Activated T-helper 2 cell treated with anti-CD3 and anti-CD28 coated beads, Interferon-gamma antibody, Interleukin-2, Interleukin-4, amounts not matched to agents 10 μg/mL and 5 μg/mL and 100 μg/mL, durations not matched to agents 14 hours and 24 hours and 36 hours (primary cell): ENCODE data around the gene UTP25. TPM values are rescaled to one million over a fixed set of nuclear protein-coding genes. Genes with fewer than 3 reads are reported as not detected.
"Not testable (repeated sequence)": the region's sequence is repeated elsewhere in the genome, so short reads cannot be mapped to it uniquely, and the experiment has no call there.

Source experiments
- DNase-seq: peaks from one replicate; pipeline ENCODE4 v3.0.0; 2021; ENCODE audit warnings: low spot score
- H3K27ac Mint-ChIP-seq: one replicate; pipeline ENCODE4 v1.8.0; 2021; ENCODE audit warnings: mixed read lengths
- H3K27me3 Mint-ChIP-seq: one replicate; pipeline ENCODE4 v1.8.0; 2021; ENCODE audit warnings: low read depth, mixed read lengths
- H3K36me3 Mint-ChIP-seq: one replicate; pipeline ENCODE4 v1.8.0; 2021; ENCODE audit warnings: low read depth, mixed read lengths
- H3K4me1 Mint-ChIP-seq: one replicate; pipeline ENCODE4 v1.8.0; 2021; ENCODE audit warnings: low read depth, mixed read lengths
- H3K4me3 Mint-ChIP-seq: one replicate; pipeline ENCODE4 v1.8.0; 2021; ENCODE audit warnings: low read depth, mild to moderate bottlenecking, moderate library complexity, mixed read lengths
- H3K9me3 Mint-ChIP-seq: one replicate; pipeline ENCODE4 v1.8.0; 2021; ENCODE audit warnings: mixed read lengths
- intact Hi-C: fragments of 100-400 bp; cut with micrococcal nuclease; formaldehyde crosslinking; loops from one replicate; pipeline ENCODE4 v1.15.1; 2023
- total RNA-seq: library from RNA; stranded (reverse); gene quantifications from 2 replicates; pipeline ENCODE4 v1.2.3, GENCODE V29; 2022

Gene UTP25
- total RNA-seq, 1 donor from 2014 or later = 18.7 TPM

GRCh38 chr1:209904774-209905173, 77.0 kb downstream of the UTP25 start:
- H3K9me3 Mint-ChIP-seq, H3K27me3 Mint-ChIP-seq, DNase-seq, H3K36me3 Mint-ChIP-seq, H3K4me3 Mint-ChIP-seq, intact Hi-C loops, H3K4me1 Mint-ChIP-seq, H3K27ac Mint-ChIP-seq: not testable (repeated sequence)

Other genes with a start within 250 kb of the UTP25 start
- not detected in 2 replicates for gene CAMK1G, start 244.3 kb upstream of the UTP25 start, total RNA-seq
- 11.3 and 11.5 TPM in 2 replicates for gene LAMB3, start 175.5 kb upstream of the UTP25 start, total RNA-seq
- 49.3 and 49.4 TPM in 2 replicates for gene G0S2, start 152.6 kb upstream of the UTP25 start, total RNA-seq
- gene HSD11B1, start 123.1 kb upstream of the UTP25 start, total RNA-seq = 8.2 and 8.6 TPM in 2 replicates
- gene TRAF3IP3, start 71.9 kb upstream of the UTP25 start, total RNA-seq = 386 and 390 TPM in 2 replicates
- 2.8 and 3.0 TPM in 2 replicates for gene C1orf74, start 43.4 kb upstream of the UTP25 start, total RNA-seq
- gene IRF6, start 21.8 kb upstream of the UTP25 start, total RNA-seq = 0.25 TPM in 1 of 2 replicates, not detected in the other
- gene SYT14, start 110.2 kb downstream of the UTP25 start, total RNA-seq = not detected in 2 replicates